IPS DF 19.7 (cell line): ENCODE results near the gene BMP6.
A peak's percentile ranks its signal among the peaks of the same experiment; 100 is the strongest.

ENCODE experiments used
- DNase-seq: peaks from one replicate; pipeline ENCODE4 v3.0.0-alpha.2; 2013; ENCODE audit warnings: low read depth, low spot score

BMP6 gene

GRCh38 chr6:7719364-7719850, 6.5 kb upstream of the BMP6 start:
- no peak for DNase-seq

GRCh38 chr6:7720346-7720745, 5.6 kb upstream of the BMP6 start:
- no peak for DNase-seq

GRCh38 chr6:7721649-7722048, 4.2 kb upstream of the BMP6 start:
- no peak for DNase-seq

- peak; percentile 35 for DNase-seq
These were observed 2.9 kb upstream of the BMP6 start for GRCh38 chr6:7723041-7723447.

DNA sequence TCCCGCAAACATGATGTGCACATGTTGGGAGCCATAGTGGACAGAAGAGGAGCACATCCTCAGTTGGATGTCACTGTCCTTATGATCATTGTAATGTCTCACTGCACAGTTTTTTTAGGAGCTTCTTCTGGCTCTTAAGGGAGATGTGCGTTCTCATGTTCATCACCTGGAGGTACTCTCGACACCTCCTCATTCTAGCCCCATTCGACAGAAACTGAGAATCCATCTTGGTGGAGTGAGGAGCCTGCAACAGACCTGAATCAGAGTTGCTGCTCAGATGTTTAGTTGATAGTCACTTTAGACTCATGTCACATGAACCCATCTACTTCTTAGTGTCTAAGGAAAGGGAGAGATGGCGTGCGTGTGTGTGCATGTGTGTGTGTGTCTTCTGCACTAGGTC, 2.3 kb upstream of the BMP6 start:
- no peak for DNase-seq

DNA sequence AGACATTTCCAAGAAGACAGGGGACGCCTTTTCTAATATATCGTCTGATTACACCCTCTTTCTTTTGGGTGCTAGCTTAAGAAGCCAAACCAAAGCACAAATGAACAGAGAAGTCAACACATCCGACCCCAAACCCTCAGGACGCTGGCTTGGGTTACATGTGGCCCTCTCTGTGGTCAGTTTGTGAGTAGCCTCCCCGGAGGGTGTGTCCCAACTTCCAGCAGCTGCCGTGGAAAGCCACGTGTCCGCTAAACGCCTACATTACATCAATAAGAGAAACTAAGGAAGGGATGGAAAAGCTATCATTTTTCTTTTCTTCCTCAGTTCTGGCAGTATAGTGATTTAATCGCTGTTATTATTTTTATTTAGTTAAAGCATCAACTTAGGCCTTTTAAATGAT, 487 bp upstream of the BMP6 start:
- DNase-seq: no peak

DNA sequence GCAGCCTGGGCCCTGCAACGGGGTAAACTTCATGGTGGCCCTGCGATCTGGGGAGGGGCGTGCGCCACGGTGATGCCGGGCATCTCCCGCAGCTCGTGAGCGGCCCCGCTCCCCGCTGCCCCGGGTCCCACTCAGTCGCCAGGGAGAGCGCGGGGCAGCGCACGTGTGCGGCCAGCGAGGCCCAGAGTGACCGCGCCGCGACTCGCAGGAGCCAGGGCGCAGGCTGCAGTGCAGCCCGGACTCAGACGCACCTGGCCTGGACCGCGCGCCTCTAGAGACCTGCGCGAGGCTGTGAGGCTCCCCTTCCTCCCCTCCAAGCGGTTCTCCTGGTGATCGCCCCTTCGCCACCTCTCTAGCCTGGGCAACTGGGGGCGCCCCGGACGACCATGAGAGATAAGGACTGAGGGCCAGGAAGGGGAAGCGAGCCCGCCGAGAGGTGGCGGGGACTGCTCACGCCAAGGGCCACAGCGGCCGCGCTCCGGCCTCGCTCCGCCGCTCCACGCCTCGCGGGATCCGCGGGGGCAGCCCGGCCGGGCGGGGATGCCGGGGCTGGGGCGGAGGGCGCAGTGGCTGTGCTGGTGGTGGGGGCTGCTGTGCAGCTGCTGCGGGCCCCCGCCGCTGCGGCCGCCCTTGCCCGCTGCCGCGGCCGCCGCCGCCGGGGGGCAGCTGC, 652 bp downstream of the BMP6 start:
- DNase-seq: no peak

GRCh38 chr6:7727086-7727945, 1.4 kb downstream of the BMP6 start:
- no peak for DNase-seq

- DNase-seq: no peak
These were observed 2.3 kb downstream of the BMP6 start for GRCh38 chr6:7727946-7728854.

DNA sequence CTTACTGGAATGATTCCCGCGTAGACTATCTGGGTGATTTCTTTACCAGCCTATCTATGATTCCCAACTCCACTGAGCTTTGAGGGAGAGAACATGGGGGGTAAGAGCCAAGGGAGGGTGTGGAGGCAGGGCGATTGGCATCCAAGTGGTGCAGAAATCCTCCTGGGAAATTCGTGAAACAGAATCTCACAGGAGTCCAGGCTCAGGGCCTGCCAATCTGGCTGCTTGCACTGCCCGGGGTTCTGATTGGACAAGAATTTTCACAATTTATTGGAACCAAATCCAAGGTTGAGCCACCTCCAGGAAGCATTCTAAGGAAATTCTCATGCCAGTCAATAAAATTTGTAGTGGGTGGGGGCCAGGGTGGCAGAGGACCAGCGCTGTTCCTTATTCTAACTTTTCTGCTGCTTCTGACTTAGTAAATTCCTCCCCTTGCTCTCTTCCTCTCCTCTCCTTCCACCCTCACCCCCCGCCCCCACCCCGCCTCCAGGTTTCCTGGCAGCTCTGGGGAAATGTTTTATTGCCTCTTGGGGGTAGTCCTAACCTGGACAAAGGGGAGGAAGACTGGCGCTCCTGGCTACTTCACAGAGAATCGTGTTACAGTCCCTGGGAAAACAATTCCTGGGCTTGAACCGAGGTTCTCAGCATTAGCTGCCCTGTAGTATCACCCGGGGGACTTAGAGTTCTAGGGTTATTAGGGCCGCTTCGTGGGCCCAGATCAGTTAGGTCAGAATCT, 3.1 kb downstream of the BMP6 start:
- DNase-seq: no peak

- no peak for DNase-seq
These were observed 4.3 kb downstream of the BMP6 start for GRCh38 chr6:7730001-7730783.

GRCh38 chr6:7730784-7731227, 4.9 kb downstream of the BMP6 start:
- no peak for DNase-seq

GRCh38 chr6:7731294-7731693, 5.4 kb downstream of the BMP6 start:
- no peak for DNase-seq

DNA sequence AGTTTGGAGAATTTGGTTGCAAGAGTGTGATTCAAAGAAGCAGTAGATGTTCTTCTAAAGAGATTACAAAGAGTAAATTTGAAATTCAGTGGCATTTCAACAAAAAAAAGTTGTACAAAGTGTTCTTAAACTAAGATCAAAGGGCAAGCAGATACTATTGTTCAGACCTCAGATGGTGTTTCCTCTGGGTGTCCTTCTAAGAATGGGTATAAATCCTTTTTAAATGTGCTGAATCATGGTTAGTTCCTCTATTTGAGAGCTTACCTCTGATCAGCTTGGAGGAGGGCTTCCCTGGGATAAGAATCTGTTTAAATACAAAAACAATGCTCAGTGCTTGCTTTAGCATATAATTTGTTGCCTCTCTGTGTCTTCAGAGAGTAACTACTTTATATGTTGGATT, 6.3 kb downstream of the BMP6 start:
- no peak for DNase-seq

GRCh38 chr6:7734707-7735383, 8.9 kb downstream of the BMP6 start:
- DNase-seq: no peak

DNA sequence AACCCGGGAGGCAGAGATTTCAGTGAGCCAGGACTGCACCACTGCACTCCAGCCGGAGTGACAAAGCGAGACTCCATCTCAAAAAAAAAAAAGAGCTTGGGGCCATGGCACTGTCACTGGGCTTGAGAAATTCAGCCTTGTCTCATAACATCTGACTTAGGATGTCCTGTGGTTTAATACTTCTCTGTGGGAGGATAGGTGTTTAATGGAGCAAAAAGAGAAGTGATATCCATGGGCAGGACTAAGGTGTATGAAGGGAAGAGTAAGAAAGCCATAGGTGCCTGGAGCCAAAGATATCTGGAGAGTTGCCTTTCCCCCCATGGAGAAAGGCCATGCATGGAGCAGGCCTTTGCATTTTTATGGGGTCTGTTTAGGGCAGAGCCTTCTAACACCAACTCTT, 11.2 kb downstream of the BMP6 start:
- no peak for DNase-seq

DNA sequence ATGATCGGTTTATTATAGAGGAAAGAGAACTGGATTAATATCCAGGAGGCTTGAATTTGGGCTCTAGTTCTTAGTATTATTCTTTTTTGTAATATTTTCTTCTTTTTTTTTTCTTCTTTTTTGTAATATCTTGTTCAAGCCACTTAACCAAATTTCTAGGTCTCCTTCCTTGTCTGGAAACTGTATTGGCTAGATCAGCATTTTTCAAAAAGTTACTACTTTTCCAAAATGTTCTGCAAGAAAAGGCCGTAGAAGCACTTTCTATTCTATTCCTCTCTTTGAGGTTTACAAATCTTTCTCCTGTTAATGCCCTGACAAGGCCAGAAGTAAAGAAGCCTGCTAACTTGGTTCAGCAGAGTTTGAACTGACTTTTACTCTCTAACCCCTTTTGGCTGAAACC, 12.0 kb downstream of the BMP6 start:
- no peak for DNase-seq

DNA sequence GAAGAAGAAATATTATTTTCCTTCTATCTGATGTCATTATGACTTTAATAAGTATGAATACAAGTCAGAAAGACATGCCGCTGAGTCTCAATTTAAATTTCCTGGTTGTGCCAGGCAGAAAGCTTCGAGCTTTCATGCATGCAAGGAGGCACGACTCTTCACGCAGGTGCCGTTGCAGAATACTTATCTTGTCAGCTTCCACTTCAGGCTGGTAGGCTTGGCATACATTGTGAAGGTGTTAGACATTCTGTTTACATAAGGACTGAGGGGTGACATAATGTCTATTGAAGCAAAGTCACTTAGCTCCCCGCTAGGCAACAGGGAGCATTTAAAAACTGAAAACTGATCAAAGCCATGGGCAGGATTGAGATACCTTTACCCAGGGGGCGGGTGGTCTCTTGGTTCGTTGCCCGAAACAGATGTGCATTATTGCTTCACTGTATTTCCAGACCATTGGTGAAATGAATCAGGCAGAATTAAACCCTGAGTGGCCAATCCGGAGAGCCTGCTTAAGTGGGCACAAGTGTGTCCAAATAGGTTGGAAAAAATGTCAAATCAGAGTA, 16.4 kb downstream of the BMP6 start:
- no peak for DNase-seq

DNA sequence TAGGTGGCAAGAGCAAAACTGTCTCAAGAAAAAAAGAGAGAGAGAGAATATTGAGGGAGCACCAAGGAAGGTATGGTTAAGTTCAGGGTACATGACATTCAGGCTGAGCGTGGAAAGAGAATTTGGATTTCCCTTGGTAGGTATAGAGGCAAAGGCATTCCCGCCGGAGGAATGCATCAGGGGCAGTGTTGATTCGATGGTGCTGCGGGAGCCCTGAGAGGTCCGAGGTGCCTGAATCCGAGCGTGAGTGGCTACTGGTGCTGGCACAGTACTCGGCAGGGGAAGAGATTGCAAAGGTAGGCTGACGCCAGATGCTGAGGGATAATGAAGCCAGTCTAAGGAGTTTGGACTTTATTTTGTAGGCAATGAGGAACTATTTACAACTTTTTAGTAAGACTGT, 20.0 kb downstream of the BMP6 start:
- DNase-seq: no peak

DNA sequence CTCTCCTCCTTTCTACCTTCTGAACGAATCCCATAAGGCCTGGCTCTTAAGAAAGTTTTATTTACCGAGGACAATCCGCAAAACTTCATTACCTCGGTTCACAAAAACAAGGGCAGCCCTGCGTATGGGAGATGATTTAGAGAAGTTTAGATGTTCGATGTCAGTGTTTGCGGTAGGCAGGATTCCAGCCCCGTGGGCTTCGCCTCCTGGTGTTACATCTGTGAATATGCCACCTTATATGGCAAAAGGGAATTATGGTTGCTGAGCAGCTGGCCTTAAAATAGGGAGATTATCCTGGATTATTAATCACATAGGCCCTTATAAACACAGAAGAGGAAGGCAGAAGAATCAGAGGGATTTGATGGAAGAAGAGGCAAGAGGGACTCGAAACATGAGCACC, 21.1 kb downstream of the BMP6 start:
- DNase-seq: no peak
